Adrenal gland (tissue), 5 donors: Measurements from ENCODE around the gene SIL1.

Experiments used
- CTCF ChIP-seq, 6 experiments: fragments of 450-650 bp in 4 of 6; fragments of 200-600 bp in 2 of 6; sonication (generic) in 1 of 6; IDR thresholded peaks; 1 replicate in 5 of 6; 2 replicates in 1 of 6; pipeline versions ENCODE4 v1.5.1 to v1.8.0; 2016 to 2021; ENCODE audit warnings: antibody characterized with exemption in 6 of 6, mild to moderate bottlenecking in 2 of 6, moderate library complexity in 1 of 6
- POLR2A ChIP-seq, 2 donors: fragments of 450-650 bp; IDR thresholded peaks; one replicate each; pipeline ENCODE4 v1.6.1; 2017; ENCODE audit warnings: antibody characterized with exemption in 2 of 2, mild to moderate bottlenecking in 2 of 2, moderate library complexity in 1 of 2
- donor health status: DM: no; HTN: no; CAD: no.

DNA sequence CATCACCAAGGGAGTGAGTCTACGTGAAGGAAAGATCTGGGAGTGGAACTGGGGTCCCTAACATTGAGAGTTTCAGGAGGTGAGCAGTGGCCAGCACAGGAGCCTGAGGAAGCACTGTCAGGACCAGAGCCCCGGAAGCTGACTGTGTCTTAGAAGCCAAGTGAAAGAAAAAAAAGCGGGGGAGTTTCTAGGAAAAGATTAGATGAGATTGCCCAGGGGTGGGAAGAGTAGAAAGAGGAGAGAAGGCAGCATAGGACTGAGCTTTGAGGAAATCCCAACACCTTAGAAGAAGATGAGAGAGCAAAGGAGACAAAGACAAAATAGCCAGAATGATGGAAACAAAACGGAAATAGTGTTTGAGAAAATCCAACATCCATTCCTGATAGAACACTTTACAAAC lies 286.1 kb downstream of the SIL1 start:
- TF ChIP-seq CTCF (IDR thresholded peaks at IDR 0.05) = no peak
- TF ChIP-seq POLR2A (IDR thresholded peaks at IDR 0.05) = no peak
